Measurements from ENCODE around the gene GNA14.
"Not testable (repeated sequence)": the region's sequence is repeated elsewhere in the genome, so short reads cannot be mapped to it uniquely, and the experiment has no call there.

Gene GNA14

DNA sequence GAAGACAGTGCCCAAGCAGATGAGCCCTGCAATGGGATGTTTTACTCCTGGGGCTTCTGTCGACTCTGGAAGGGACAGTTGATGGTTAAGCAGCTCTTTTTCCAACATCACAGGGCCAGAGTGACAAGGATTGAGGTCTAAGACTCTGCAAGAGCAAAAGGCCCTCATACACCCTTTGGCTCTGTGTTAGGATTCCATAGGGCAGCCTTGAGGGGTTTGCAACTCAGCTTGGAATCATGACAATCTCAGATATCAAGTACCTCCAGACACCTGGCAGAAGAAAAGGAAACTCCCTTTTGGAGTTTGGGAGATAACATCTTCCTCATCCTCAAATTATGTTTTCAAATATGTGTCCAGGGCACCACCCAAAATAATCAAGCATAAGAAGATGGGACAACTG, 205.7 kb downstream of the GNA14 start:
- TF ChIP-seq, protein P1, sequence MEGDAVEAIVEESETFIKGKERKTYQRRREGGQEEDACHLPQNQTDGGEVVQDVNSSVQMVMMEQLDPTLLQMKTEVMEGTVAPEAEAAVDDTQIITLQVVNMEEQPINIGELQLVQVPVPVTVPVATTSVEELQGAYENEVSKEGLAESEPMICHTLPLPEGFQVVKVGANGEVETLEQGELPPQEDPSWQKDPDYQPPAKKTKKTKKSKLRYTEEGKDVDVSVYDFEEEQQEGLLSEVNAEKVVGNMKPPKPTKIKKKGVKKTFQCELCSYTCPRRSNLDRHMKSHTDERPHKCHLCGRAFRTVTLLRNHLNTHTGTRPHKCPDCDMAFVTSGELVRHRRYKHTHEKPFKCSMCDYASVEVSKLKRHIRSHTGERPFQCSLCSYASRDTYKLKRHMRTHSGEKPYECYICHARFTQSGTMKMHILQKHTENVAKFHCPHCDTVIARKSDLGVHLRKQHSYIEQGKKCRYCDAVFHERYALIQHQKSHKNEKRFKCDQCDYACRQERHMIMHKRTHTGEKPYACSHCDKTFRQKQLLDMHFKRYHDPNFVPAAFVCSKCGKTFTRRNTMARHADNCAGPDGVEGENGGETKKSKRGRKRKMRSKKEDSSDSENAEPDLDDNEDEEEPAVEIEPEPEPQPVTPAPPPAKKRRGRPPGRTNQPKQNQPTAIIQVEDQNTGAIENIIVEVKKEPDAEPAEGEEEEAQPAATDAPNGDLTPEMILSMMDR (IDR thresholded peaks at IDR 0.05; ENCODE audit: low read length, missing control alignments), result no peak
- no peak for DNase-seq (ENCODE audit: low read depth)

DNA sequence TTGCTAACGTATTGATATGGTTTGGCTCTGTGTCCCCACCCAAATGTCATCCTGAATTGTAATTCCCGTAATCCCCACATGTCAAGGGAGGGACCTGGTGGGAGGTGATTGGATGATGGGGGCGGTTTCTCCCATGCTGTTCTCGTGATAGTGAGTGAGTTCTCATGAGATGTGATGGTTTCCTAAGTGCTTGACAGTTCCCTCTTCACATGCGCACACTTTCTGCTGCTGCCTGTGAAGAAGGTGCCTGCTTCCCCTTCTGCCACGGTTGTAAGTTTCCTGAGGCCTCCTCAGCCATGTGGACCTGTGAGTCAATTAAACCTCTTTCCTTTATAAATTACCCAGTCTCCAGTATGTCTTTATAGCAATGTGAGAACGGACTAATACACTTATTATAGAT, 207.0 kb downstream of the GNA14 start:
- not testable (repeated sequence) for DNase-seq (ENCODE audit: low read depth); H3K4me3 ChIP-seq (replicated peaks; ENCODE audit: low read depth, low read length)

More for the DNA sequence above, 205.7 kb downstream of the GNA14 start:
- no peak overlapping the region for H3K4me3 ChIP-seq (replicated peaks; ENCODE audit: low read depth, low read length)

DNA sequence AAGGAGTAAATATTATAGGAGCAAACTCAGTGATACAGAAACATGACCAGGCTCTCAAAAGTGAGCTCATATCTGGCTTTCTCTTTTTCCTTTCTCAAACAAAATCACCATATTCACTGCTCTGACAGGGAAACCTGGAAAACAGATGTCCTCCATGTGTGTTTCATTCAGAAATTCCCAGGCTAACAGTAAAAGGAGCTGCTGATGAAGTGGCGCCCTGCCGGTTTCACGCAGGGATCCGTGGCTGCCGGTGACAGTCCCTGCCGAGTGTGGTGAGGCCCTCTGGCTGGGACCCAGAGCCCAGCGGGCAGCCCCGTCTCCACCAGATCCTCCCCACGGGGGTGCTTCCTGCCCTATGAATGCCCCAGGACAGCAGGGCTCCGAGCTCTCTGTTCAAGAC, 208.1 kb downstream of the GNA14 start:
- peak overlapping the region; percentile 8 for H3K4me3 ChIP-seq (replicated peaks; ENCODE audit: low read depth, low read length)
- TF ChIP-seq, protein P1 (IDR thresholded peaks at IDR 0.05; ENCODE audit: low read length, missing control alignments), result no peak
- no peak for DNase-seq (ENCODE audit: low read depth)

DNA sequence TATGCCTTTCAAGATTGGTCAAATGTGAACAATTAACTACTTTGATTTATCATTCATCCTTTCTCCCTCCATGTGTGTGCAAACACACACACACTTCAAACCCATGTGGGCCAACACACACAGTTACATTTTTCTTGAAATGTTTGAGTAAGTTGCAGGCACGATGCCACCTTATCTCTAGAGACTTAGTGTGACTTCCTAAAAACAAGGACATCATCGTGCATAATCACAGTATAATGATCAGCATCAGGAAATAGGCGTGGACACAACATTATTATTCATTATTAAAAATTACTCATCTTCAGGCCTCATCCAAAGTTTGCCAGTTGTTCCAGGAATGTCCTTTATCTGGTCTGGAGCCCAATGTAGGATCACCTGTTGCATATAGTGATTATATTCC, 209.5 kb downstream of the GNA14 start:
- no peak overlapping the region for H3K4me3 ChIP-seq (replicated peaks; ENCODE audit: low read depth, low read length)
- peak; percentile 46 for DNase-seq (ENCODE audit: low read depth)
- TF ChIP-seq, protein P1 (IDR thresholded peaks at IDR 0.05; ENCODE audit: low read length, missing control alignments), result no peak

DNA sequence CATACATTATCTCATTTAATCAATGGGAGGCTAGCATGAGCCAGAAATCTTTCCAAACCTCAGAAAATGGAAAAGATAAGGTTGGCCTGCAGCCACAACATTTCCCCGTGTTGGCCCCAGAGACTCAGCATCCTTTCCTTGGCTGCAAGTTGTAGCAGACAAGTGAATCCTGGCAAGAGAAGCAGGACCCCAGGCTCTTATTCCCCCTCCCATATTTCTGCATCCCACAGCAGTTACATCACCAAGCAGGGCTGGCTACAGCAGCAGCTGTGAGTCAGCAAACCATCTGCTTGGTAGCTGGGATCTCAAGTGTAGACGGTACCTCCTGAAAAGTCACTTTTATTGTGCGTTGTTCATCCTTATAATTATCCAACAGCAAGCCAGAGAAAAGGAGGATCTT, 212.4 kb downstream of the GNA14 start:
- no peak overlapping the region for H3K4me3 ChIP-seq (replicated peaks; ENCODE audit: low read depth, low read length)
- TF ChIP-seq, protein P1 (IDR thresholded peaks at IDR 0.05; ENCODE audit: low read length, missing control alignments), result no peak
- DNase-seq (ENCODE audit: low read depth), result peak; percentile 90

DNA sequence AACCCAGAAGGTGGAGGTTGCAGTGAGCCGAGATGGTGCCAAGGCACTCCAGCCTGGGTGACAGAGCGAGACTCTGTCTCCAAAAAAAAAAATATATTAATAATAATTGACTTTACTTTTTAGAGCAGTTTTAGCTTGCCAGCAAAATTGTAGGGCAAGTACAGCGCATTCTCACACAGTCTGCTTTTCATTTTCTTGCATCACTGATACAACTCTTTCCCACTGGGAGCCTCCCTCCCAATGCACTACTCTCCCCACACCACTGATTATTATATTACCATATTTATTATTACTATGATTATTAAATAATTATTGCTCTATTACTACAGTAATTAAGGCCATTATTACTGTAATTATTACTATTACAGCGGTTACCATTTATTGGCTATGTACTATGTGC, 212.8 kb downstream of the GNA14 start:
- DNase-seq (ENCODE audit: low read depth), result peak; percentile 62
- no peak overlapping the region for H3K4me3 ChIP-seq (replicated peaks; ENCODE audit: low read depth, low read length)
- TF ChIP-seq, protein P1 (IDR thresholded peaks at IDR 0.05; ENCODE audit: low read length, missing control alignments), result no peak

DNA sequence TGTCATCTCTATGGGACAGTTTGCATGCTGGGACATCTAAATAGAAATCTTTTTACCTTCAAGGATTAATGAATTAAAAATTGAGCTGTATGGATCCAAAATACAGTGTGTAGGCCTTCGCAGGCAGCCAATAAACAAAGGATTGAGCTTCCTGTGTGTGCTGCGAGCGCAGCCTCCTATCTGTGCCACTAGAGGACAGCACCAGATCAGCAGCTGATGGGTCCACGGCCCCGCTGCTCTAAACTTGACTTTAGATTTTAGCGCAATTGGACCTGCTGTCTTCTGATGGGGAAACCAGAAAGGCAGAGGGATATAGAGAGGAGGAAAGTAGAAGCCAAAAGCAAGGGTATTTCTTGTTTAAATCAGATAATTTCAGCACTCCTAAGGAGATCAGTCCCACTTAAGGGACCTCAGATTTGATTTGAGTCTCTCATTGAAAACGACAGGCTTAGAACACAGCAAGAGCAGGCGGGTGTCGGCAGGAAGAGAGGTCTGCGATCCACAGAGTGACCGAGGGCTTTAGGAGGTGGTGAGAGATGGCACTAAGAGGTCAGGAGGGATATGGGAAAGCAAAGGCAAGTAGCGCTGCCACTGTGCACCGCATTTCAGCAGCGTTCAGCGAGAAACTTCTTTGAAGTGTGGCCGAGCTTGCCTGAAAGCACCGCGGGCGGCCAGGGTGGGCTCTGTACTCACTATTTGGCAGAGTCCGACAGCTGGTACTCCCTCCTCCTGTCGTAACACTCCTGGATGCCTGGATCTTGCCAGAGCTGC, 214.3 kb downstream of the GNA14 start:
- H3K4me3 ChIP-seq (replicated peaks; ENCODE audit: low read depth, low read length), result no peak overlapping the region
- TF ChIP-seq, protein P1 (IDR thresholded peaks at IDR 0.05; ENCODE audit: low read length, missing control alignments), result no peak
- DNase-seq (ENCODE audit: low read depth), result peak; percentile 87

Data from fibroblast of pulmonary artery (primary cell).